CD14-positive monocyte (primary cell): Measurements from ENCODE around the gene THOC5. TPM values are rescaled to one million over a fixed set of nuclear protein-coding genes. Genes with fewer than 3 reads are reported as not detected.
A peak's percentile ranks its signal among the peaks of the same experiment; 100 is the strongest.
"Not testable (repeated sequence)": the region's sequence is repeated elsewhere in the genome, so short reads cannot be mapped to it uniquely, and the experiment has no call there.

Source experiments
- DNase-seq, 3 donors: peaks; one replicate each; pipeline ENCODE4 v3.0.0-alpha.2; 2011 to 2022
- H2AFZ ChIP-seq: 2 replicates; pipeline ENCODE4 v1.6.0; 2012; ENCODE audit warnings: mild to moderate bottlenecking, low read depth, low read length, inconsistent platforms; ENCODE audit not compliant: insufficient read depth, poor library complexity, severe bottlenecking
- H3K27ac ChIP-seq, 2 donors: 1 replicate in 1 of 2; 2 replicates in 1 of 2; pipeline ENCODE4 v1.5.1; 2012 to 2013; ENCODE audit warnings: low read length in 2 of 2, control low read depth in 1 of 2, inconsistent platforms in 1 of 2, low read depth in 1 of 2, mild to moderate bottlenecking in 1 of 2
- H3K27me3 ChIP-seq, 2 donors: one replicate each; pipeline versions ENCODE4 v1.6.0 to v1.6.1; 2011 to 2013; ENCODE audit warnings: low read length in 2 of 2; ENCODE audit not compliant: control insufficient read depth in 2 of 2, insufficient read depth in 2 of 2
- H3K36me3 ChIP-seq, 2 donors: replicated peaks in 1 of 2; 1 replicate in 1 of 2; 2 replicates in 1 of 2; pipeline versions ENCODE4 v1.5.1 to v1.6.1; 2012 to 2013; ENCODE audit warnings: low read length in 2 of 2, control low read depth in 1 of 2, inconsistent platforms in 1 of 2, mild to moderate bottlenecking in 1 of 2; ENCODE audit not compliant: insufficient read depth in 2 of 2, control insufficient read depth in 1 of 2
- H3K4me1 ChIP-seq, 2 donors: 1 replicate in 1 of 2; 2 replicates in 1 of 2; pipeline versions ENCODE4 v1.5.1 to v1.6.1; 2012 to 2013; ENCODE audit warnings: low read length in 2 of 2, control low read depth in 1 of 2, inconsistent platforms in 1 of 2, mild to moderate bottlenecking in 1 of 2, moderate library complexity in 1 of 2; ENCODE audit not compliant: insufficient read depth in 2 of 2, control insufficient read depth in 1 of 2
- H3K4me2 ChIP-seq: replicated peaks from 2 replicates; pipeline ENCODE3; 2012; ENCODE audit warnings: low read length, moderate library complexity, mild to moderate bottlenecking; ENCODE audit not compliant: poor library complexity, severe bottlenecking; ENCODE audit errors: extremely low read depth
- H3K4me3 ChIP-seq, 3 experiments: fragments of 200-600 bp in 1 of 3; sonication (generic) in 1 of 3; replicated peaks in 1 of 3; 1 replicate in 2 of 3; 2 replicates in 1 of 3; pipeline ENCODE4 v1.5.1; 2011 to 2013; ENCODE audit warnings: low read length in 3 of 3, mild to moderate bottlenecking in 3 of 3, control low read depth in 2 of 3, low read depth in 2 of 3, inconsistent platforms in 1 of 3, moderate library complexity in 1 of 3
- H3K79me2 ChIP-seq: 2 replicates; pipeline ENCODE4 v1.6.0; 2012; ENCODE audit warnings: mild to moderate bottlenecking, control low read depth, inconsistent platforms, low read length, moderate library complexity; ENCODE audit not compliant: insufficient read depth
- H3K9ac ChIP-seq: 2 replicates; pipeline ENCODE4 v1.6.0; 2017; ENCODE audit warnings: low read length, mild to moderate bottlenecking; ENCODE audit not compliant: insufficient read depth, poor library complexity, severe bottlenecking
- H3K9me3 ChIP-seq, 2 donors: replicated peaks in 1 of 2; 1 replicate in 1 of 2; 2 replicates in 1 of 2; pipeline versions ENCODE4 v1.5.1 to v1.6.1; 2012 to 2013; ENCODE audit warnings: low read length in 2 of 2, control low read depth in 1 of 2; ENCODE audit not compliant: control insufficient read depth in 1 of 2, insufficient read depth in 1 of 2
- H4K20me1 ChIP-seq: 2 replicates; pipeline ENCODE4 v1.6.0; 2012; ENCODE audit warnings: mild to moderate bottlenecking, low read length, control low read depth, moderate library complexity; ENCODE audit not compliant: insufficient read depth
- H3K27ac Mint-ChIP-seq, 7 donors: one replicate each; pipeline ENCODE4 v1.8.0; 2020; ENCODE audit warnings: mild to moderate bottlenecking in 7 of 7, mixed read lengths in 7 of 7, moderate library complexity in 6 of 7, inconsistent platforms in 2 of 7
- H3K27me3 Mint-ChIP-seq, 3 donors: one replicate each; pipeline ENCODE4 v1.8.0; 2021 to 2022; ENCODE audit warnings: low read depth in 3 of 3, mild to moderate bottlenecking in 3 of 3, mixed read lengths in 3 of 3, moderate library complexity in 3 of 3, inconsistent platforms in 1 of 3
- H3K36me3 Mint-ChIP-seq, 2 donors: one replicate each; pipeline ENCODE4 v1.8.0; 2020; ENCODE audit warnings: mixed read lengths in 2 of 2, inconsistent platforms in 1 of 2, mild to moderate bottlenecking in 1 of 2
- H3K4me1 Mint-ChIP-seq: one replicate; pipeline ENCODE4 v1.8.0; 2020; ENCODE audit warnings: mild to moderate bottlenecking, mixed read lengths
- H3K4me3 Mint-ChIP-seq, 2 donors: one replicate each; pipeline ENCODE4 v1.8.0; 2020; ENCODE audit warnings: mild to moderate bottlenecking in 2 of 2, mixed read lengths in 2 of 2, moderate library complexity in 1 of 2
- H3K9me3 Mint-ChIP-seq, 7 donors: one replicate each; pipeline ENCODE4 v1.8.0; 2020 to 2022; ENCODE audit warnings: mixed read lengths in 7 of 7, mild to moderate bottlenecking in 6 of 7, moderate library complexity in 6 of 7, inconsistent platforms in 2 of 7
- WGBS: methylation state at CpG from one replicate; pipeline ENCODE4 v1.1.5; 2013; ENCODE audit warnings: missing lambda C conversion rate; ENCODE audit not compliant: insufficient coverage; 5-methylcytosine and 5-hydroxymethylcytosine counted together
- intact Hi-C, 2 donors: fragments of 100-400 bp; cut with micrococcal nuclease; formaldehyde crosslinking; loops; one replicate each; pipeline versions ENCODE4 v1.15.0 to v1.15.1; 2023
- polyA plus RNA-seq, 3 donors: library from polyadenylated mRNA; depleted of rRNA in 1 of 3; unstranded in 2 of 3; stranded (reverse) in 1 of 3; fragments of 300-500 nt in 2 of 3; fragments of >200 nt in 1 of 3; fragmentation: Illumina TruSeq in 2 of 3; gene quantifications; 1 replicate in 2 of 3; 2 replicates in 1 of 3; pipeline ENCODE4 v1.2.3, GENCODE V29; 2012 to 2021
- TF ChIP-seq, protein P1 (sequence below): fragments of 200-600 bp; IDR thresholded peaks from one replicate; pipeline ENCODE4 v1.8.0; 2022; ENCODE audit warnings: antibody characterized with exemption, mild to moderate bottlenecking

Gene THOC5
- polyA plus RNA-seq, 3 donors: 19.6 to 29.9 (median 28.2) TPM

DNA sequence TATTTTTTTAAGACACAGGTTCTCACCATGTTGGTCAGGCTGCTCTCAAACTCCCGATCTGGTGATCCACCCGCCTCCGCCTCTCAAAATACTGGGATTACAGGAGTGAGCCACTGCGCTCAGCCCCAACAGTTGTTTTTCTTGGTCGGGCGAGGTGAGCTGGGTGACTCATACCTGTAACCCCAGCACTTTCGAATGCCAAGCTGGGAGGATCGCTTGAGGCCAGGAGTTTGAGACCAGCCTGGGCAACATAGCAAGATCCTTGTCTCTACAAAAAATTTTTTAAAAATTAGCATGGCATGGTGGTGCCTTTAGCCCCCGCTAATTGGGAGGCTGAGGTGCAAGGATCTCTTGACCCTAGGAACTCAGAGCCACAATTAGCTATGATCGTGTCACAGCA lies 42.9 kb upstream of the THOC5 start:
- Histone ChIP-seq H3K4me2 (peak overlapping the region; percentile 73), H3K27me3 (no peaks in the 10 kb centered on the region), H3K79me2 (no peaks in the 10 kb centered on the region), H3K4me1 (peaks cover 6 to 7% of the 10 kb centered on the region in 2 donors), H3K9ac (no peak overlapping the region), H3K9me3 (peaks cover 0 to 11% of the 10 kb centered on the region in 2 donors), H2AFZ (peak overlapping the region; percentile 77), H3K27ac (peak overlapping the region; percentile 71 to 77), H3K36me3 (no peaks in the 10 kb centered on the region), H4K20me1 (no peaks in the 10 kb centered on the region), H3K4me3 (peak overlapping the region in 2 of 3 experiments; percentile 68 to 79)
- H3K36me3 Mint-ChIP-seq: no peaks in the 10 kb centered on the region
- peaks cover 0 to 2% (median 2%) of the 10 kb centered on the region in 3 donors for H3K27me3 Mint-ChIP-seq
- TF ChIP-seq, protein P1, sequence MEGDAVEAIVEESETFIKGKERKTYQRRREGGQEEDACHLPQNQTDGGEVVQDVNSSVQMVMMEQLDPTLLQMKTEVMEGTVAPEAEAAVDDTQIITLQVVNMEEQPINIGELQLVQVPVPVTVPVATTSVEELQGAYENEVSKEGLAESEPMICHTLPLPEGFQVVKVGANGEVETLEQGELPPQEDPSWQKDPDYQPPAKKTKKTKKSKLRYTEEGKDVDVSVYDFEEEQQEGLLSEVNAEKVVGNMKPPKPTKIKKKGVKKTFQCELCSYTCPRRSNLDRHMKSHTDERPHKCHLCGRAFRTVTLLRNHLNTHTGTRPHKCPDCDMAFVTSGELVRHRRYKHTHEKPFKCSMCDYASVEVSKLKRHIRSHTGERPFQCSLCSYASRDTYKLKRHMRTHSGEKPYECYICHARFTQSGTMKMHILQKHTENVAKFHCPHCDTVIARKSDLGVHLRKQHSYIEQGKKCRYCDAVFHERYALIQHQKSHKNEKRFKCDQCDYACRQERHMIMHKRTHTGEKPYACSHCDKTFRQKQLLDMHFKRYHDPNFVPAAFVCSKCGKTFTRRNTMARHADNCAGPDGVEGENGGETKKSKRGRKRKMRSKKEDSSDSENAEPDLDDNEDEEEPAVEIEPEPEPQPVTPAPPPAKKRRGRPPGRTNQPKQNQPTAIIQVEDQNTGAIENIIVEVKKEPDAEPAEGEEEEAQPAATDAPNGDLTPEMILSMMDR: no peak
- H3K27ac Mint-ChIP-seq: peak overlapping the region in 6 of 7 donors; percentile 86 to 95 (median 90)
- H3K4me3 Mint-ChIP-seq: no peak overlapping the region
- intact Hi-C loops: loop anchor here in 1 of 2 donors (10.0 kb wide), 1 partner anchor 488 kb away; the partner anchor contains the start of gene HORMAD2
- H3K9me3 Mint-ChIP-seq: peaks cover 4 to 19% (median 9%) of the 10 kb centered on the region in 7 donors
- DNase-seq: no peak
- H3K4me1 Mint-ChIP-seq: peaks cover 6% of the 10 kb centered on the region
- 97% methylated on average over 8 of the region's 10 CpGs for WGBS

DNA sequence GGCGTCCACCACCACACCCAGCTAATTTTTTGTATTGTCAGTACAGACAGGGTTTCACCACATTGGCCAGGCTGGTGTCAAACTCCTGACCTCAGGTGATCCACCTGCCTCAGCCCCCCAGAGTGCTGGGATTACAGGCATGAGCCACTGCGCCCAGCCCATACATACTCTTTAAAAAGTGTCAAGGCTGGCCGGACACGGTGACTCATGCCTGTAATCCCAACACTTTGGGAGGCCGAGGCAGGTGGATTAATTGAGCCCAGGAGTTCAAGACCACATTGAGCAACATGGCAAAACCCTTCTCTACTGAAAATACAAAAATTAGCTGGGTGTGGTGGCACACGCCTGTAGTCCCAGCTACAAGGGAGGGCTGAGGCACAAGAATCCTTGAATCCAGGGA lies 40.9 kb upstream of the THOC5 start:
- not testable (repeated sequence) for H2AFZ ChIP-seq, H3K4me1 Mint-ChIP-seq, H3K4me3 ChIP-seq, DNase-seq, H3K4me1 ChIP-seq, H3K79me2 ChIP-seq, H4K20me1 ChIP-seq, H3K4me2 ChIP-seq, H3K36me3 ChIP-seq, H3K27ac ChIP-seq, H3K27me3 Mint-ChIP-seq, H3K27me3 ChIP-seq, H3K4me3 Mint-ChIP-seq, H3K27ac Mint-ChIP-seq, H3K9ac ChIP-seq, H3K36me3 Mint-ChIP-seq
- H3K9me3 Mint-ChIP-seq: peaks cover 4 to 15% (median 9%) of the 10 kb centered on the region in 7 donors
- 94% methylated on average over 5 of the region's 6 CpGs for WGBS
- peaks cover 0 to 11% of the 10 kb centered on the region in 2 donors for H3K9me3 ChIP-seq
- intact Hi-C loops: loop anchor here in 1 of 2 donors (10.0 kb wide), 1 partner anchor 490 kb away; the partner anchor contains the start of gene HORMAD2
